HEK293T (cell line): Measurements from ENCODE around the gene CNDP1.

Experiments used
- ELF4 ChIP-seq: fragments of 450-650 bp; IDR thresholded peaks from 2 replicates; pipeline ENCODE4 v1.6.1; 2017; ENCODE audit warnings: antibody characterized with exemption
- LEF1 ChIP-seq: fragments of 450-650 bp; IDR thresholded peaks from 2 replicates; pipeline ENCODE4 v1.6.1; 2017; ENCODE audit warnings: mild to moderate bottlenecking, borderline replicate concordance
- NFRKB ChIP-seq: fragments of 450-650 bp; IDR thresholded peaks from 2 replicates; pipeline ENCODE4 v1.6.1; 2016; ENCODE audit warnings: mild to moderate bottlenecking, moderate library complexity
- SUZ12 ChIP-seq: fragments of 450-650 bp; IDR thresholded peaks from 2 replicates; pipeline ENCODE4 v1.6.1; 2016; ENCODE audit warnings: mild to moderate bottlenecking

- TF ChIP-seq NFRKB (no peak), SUZ12 (no peak), LEF1 (no peak), ELF4 (no peak)
Observed at GRCh38 chr18:74635224-74635975, 101.1 kb downstream of the CNDP1 start.
